HG03060 (cell line): Measurements from ENCODE around the gene CDH13.

Experiments
- ATAC-seq: cut with Tn5 transposase; IDR thresholded peaks from one replicate; pipeline ENCODE4 v1.9.1; 2021; ENCODE audit warnings: low read depth, moderate number of reproducible peaks; ENCODE audit not compliant: unreplicated experiment

The CDH13 gene

GRCh38 chr16:83715217-83715920 is 1088.6 kb downstream of the CDH13 start:
- ATAC-seq: no peak

- no peak for ATAC-seq
Measured at GRCh38 chr16:83717308-83717707, 1090.5 kb downstream of the CDH13 start.

GRCh38 chr16:83717814-83718213 is 1091.0 kb downstream of the CDH13 start:
- ATAC-seq: no peak

GRCh38 chr16:83720213-83720612 is 1093.4 kb downstream of the CDH13 start:
- no peak for ATAC-seq

- no peak for ATAC-seq
Measured at GRCh38 chr16:83720981-83721380, 1094.2 kb downstream of the CDH13 start.

GRCh38 chr16:83721676-83722075 is 1094.9 kb downstream of the CDH13 start:
- ATAC-seq: no peak

- ATAC-seq: no peak
Measured at GRCh38 chr16:83722456-83723183, 1095.9 kb downstream of the CDH13 start.

- ATAC-seq: no peak
Measured at GRCh38 chr16:83723244-83723643, 1096.5 kb downstream of the CDH13 start.

GRCh38 chr16:83723901-83724300 is 1097.1 kb downstream of the CDH13 start:
- no peak for ATAC-seq

GRCh38 chr16:83724585-83724984 is 1097.8 kb downstream of the CDH13 start:
- ATAC-seq: no peak

GRCh38 chr16:83725313-83725712 is 1098.5 kb downstream of the CDH13 start:
- no peak for ATAC-seq

- no peak for ATAC-seq
Measured at GRCh38 chr16:83727018-83727417, 1100.2 kb downstream of the CDH13 start.

GRCh38 chr16:83727751-83728352 is 1101.1 kb downstream of the CDH13 start:
- no peak for ATAC-seq

- no peak for ATAC-seq
Measured at GRCh38 chr16:83728492-83728891, 1101.7 kb downstream of the CDH13 start.

GRCh38 chr16:83730812-83731211 is 1104.0 kb downstream of the CDH13 start:
- ATAC-seq: no peak

GRCh38 chr16:83732536-83732935 is 1105.8 kb downstream of the CDH13 start:
- ATAC-seq: no peak

- no peak for ATAC-seq
Measured at GRCh38 chr16:83733301-83733700, 1106.5 kb downstream of the CDH13 start.

- ATAC-seq: no peak
Measured at GRCh38 chr16:83734136-83734535, 1107.4 kb downstream of the CDH13 start.

GRCh38 chr16:83737729-83738354 is 1111.1 kb downstream of the CDH13 start:
- ATAC-seq: no peak

GRCh38 chr16:83738923-83739503 is 1112.2 kb downstream of the CDH13 start:
- ATAC-seq: no peak
